Kidney tubule cell (primary cell): ENCODE results near the gene QRFP.
A peak's percentile ranks its signal among the peaks of the same experiment; 100 is the strongest.

Experiments used
- DNase-seq: peaks from one replicate; pipeline ENCODE4 v3.0.0-alpha.2; 2018; ENCODE audit warnings: low spot score

Gene QRFP

GRCh38 chr9:130933114-130934046 is 36.8 kb upstream of the QRFP start:
- DNase-seq: peak; percentile 66

DNA sequence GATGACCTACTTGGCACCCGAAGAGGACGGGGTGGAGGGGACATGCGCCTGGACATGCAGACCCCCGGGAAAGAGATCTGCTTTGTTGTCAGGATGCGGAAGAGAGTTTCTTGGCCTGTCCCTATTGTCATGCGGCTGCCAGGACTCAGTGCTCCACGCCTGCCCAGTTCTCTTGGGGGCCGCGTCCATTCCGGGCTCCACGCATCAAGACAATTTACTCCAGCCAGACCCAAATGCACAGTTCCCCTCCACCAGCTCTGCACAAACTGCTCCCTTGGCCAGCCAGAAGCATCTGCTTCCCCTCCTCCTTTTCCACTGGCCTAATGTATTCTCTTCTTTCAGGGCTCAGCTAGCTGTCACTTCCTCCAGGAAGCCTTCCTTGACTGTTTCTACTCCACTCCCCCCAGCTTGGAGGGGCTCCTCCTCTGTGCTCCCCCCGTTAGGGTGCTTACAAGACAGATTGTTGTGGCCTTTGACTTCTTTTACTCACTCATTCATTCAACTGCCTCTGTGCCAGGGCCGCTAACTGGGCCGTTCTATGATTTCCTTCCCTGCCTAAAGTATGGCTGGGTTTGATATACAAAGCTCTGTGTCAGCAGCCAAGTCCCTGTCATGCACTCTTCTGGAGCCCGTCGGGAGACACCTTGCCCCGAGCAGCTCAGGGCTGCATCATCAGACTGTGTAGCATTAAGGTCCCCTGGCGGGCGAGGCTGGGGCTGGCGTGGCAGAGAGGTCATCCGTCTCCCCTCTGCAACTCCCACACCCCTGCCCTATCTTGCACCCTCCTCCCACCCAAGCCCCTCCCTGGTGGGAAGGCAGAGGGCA is 35.9 kb upstream of the QRFP start:
- DNase-seq: peak; percentile 46

GRCh38 chr9:130931508-130932254 is 35.1 kb upstream of the QRFP start:
- peak; percentile 38 for DNase-seq

- no peak for DNase-seq
Observed at GRCh38 chr9:130930804-130931349, 34.3 kb upstream of the QRFP start.

DNA sequence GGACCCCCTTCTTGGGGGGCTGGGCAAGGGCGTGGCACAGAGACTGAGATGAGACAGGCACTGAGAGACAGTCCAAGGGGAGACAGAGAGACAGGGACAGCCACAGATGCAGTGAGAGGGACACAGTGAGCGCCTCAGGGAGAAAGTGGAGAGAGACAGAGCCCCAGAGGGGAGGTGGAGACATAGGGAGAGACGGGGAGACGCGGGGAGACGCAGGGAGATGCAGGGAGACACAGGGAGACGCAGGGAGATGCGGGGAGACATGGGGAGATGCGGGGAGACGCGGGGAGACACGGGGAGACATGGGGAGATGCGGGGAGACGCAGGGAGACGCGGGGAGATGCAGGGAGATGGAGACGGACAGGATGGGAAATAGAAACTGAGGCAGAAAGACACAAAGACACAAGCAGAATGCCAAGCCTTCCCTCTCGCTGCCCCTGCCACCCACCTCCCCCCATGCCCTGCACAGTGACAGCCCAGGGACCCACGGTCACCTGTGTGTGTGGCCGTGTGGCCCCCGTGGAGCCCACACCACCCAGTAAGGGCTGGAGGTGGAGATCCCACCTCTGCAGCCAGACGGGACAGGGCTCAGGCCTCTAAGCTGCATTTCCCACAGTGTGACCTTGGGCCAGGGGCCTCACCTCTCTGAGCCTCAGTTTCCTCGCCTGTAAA is 33.7 kb upstream of the QRFP start:
- no peak for DNase-seq

- no peak for DNase-seq
Observed at GRCh38 chr9:130929571-130930038, 33.0 kb upstream of the QRFP start.

DNA sequence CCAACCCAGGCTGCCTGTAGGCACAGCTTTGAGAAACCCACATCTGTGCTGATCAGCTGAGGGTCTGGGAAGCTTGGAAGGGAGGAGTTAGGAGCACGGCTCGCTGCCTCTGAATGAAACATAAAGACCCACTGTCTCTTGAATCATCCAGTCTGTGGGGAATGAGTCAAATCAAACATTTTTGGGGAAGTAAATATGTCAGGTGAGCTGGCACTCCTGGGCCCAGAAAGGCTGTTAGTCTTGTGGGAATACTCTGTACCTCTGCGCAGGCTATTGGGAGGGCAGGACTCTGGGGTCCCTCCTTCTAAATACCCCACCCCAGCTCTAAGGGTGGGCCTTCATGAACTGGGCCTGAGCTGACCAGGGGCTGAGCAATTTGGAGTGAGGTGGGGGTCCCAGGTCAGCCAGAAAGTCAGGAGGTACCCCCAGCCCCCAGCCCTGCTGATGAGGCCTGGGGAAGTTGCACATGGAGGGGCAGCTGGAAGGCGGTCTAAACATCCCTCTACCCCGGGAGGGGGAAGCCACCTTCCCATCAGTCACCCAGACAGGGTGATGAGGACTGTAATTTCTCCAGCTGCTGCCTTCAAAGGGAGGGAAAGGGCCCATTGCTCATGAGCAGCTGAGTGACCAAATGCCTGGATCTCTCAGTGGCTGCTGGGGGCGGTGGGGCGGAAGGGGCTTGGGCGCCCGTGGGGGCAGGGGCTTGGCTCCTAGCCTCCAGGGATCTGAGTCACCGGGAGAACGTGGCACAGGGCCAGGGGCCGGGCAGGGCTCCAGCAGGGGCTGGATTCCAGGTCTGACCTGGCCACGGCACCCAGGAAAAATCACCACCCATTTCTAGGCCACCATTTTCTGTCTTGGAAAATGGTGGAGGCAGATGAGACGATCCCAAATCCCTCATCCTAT is 31.6 kb upstream of the QRFP start:
- DNase-seq: peak; percentile 97

DNA sequence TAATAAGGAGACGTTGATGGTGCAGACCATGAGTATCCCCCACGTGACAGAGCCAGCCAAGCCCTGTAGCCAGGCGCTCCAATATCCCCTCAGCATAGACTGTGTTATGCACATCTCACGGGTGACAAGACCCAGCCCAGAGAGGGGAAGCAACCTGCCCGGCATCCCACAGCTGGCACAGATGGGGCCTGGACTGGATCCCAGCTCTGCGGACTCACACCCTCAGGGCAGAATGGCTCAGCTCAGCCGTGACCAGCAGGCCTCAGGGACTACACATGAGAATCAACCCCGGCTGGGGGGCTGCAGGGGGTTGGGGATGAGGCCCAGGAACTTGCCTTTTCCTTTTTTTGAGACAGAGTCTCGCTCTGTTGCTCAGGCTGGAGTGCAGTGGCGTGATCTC is 30.7 kb upstream of the QRFP start:
- peak; percentile 82 for DNase-seq

DNA sequence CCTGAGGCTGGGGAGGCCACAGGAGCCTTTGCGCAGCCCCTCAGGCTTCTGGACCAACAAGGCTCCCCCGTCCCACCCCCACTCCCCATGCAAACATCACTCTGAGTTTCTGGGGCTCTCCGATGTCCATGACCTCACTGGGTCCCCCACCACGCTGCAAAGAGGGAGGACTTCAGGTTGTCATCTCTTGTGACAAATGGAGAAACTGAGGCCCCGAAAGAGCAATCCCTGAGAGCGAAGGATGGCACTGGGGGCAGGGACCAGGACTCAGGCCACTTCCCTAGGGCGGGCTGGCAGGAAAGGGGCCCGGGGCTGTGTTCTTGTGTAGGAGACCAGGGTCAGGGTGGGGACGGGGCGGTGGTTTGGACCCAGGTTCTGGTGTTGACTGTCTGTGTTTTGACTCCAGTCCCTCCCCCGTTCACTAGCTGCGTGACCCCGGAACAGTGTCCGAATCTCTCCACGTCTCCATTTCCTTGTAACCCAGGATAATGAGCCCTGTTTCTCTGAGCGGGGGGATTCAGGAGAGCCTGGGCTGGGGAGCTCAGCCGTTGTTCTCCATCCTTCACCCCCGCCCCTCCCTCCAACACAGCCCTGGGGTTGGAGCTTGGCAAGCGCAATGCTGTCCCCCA is 28.6 kb upstream of the QRFP start:
- no peak for DNase-seq

- no peak for DNase-seq
Observed at GRCh38 chr9:130924448-130924788, 27.8 kb upstream of the QRFP start.

GRCh38 chr9:130923611-130924447 is 27.2 kb upstream of the QRFP start:
- no peak for DNase-seq

GRCh38 chr9:130922893-130923610 is 26.4 kb upstream of the QRFP start:
- DNase-seq: no peak

GRCh38 chr9:130921989-130922892 is 25.6 kb upstream of the QRFP start:
- no peak for DNase-seq

DNA sequence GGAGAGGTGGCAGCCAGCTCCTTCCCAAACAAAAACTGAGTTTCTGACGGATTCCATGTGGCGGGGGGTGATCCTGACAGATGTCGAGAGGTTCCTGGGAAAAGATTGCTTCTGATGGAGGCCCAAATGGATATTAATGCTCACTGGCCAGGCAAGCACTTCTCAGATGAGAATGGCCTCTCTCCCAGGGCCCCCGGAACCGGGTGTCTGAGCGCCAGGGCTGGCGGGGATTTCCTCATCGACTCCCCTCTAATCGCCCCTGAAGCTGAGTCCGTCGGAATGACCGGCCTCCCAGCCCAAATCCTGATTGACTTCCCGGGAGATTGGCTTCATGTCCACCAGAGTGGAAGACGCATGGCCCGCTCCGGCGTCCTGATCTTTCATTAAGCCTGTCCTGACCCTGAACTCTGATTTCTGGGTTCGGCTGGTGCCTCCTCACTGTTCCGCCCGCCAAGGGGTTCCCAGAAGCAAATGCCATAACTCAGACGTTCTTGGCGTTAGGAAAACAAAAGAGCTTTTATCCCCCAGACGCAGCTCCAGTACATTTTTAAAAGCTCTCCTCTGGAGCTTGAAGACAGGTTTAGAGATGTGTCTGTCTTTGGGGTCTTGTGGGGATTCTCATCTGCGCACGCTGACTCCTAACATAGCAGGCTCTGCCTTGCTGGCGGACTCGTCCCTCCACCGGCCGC is 24.8 kb upstream of the QRFP start:
- DNase-seq: no peak

- no peak for DNase-seq
Observed at GRCh38 chr9:130920762-130921299, 24.2 kb upstream of the QRFP start.

- no peak for DNase-seq
Observed at GRCh38 chr9:130920233-130920632, 23.6 kb upstream of the QRFP start.
